OCI-LY1 (cell line): ENCODE measurements around the gene CTDSPL.

Experiments
- H2AFZ ChIP-seq: fragments of 200-600 bp; sonication (generic), shearing (Covaris generic); 2 replicates; pipeline ENCODE4 v1.6.0; 2014; ENCODE audit warnings: antibody characterized with exemption, mild to moderate bottlenecking, low read length
- H3F3A ChIP-seq: fragments of 200-600 bp; sonication (generic), shearing (Covaris generic); 2 replicates; pipeline ENCODE4 v1.6.0; 2014; ENCODE audit warnings: mild to moderate bottlenecking, antibody characterized with exemption, low read length, moderate library complexity; ENCODE audit not compliant: insufficient read depth
- H3K27ac ChIP-seq: fragments of 200-600 bp; sonication (generic); 2 replicates; pipeline ENCODE4 v1.5.1; 2014; ENCODE audit warnings: low read length, mixed run types, mild to moderate bottlenecking, low read depth; ENCODE audit not compliant: poor library complexity, severe bottlenecking
- H3K27me3 ChIP-seq: fragments of 200-600 bp; sonication (generic); 2 replicates; pipeline ENCODE4 v1.6.0; 2014; ENCODE audit warnings: antibody characterized with exemption, mild to moderate bottlenecking, low read length, moderate library complexity; ENCODE audit not compliant: insufficient read depth
- H3K36me3 ChIP-seq: fragments of 200-600 bp; sonication (generic); 2 replicates; pipeline ENCODE4 v1.6.1; 2014; ENCODE audit warnings: mild to moderate bottlenecking, antibody characterized with exemption, low read length, moderate library complexity, mixed read lengths; ENCODE audit not compliant: insufficient read depth
- H3K4me1 ChIP-seq: fragments of 200-600 bp; sonication (generic); 2 replicates; pipeline ENCODE4 v1.5.1; 2014; ENCODE audit warnings: mild to moderate bottlenecking, low read length, moderate library complexity; ENCODE audit not compliant: insufficient read depth, severe bottlenecking
- H3K4me2 ChIP-seq: fragments of 200-600 bp; sonication (generic), shearing (Covaris generic); 2 replicates; pipeline ENCODE4 v1.6.1; 2014; ENCODE audit warnings: low read length
- H3K4me3 ChIP-seq: fragments of 200-600 bp; sonication (generic); 2 replicates; pipeline ENCODE4 v1.5.1; 2014; ENCODE audit warnings: low read length, low read depth, mild to moderate bottlenecking, mixed read lengths; ENCODE audit not compliant: poor library complexity, severe bottlenecking
- H3K79me2 ChIP-seq: fragments of 200-600 bp; shearing (Covaris generic); 2 replicates; pipeline ENCODE4 v1.6.1; 2016; ENCODE audit warnings: mixed run types, low read length, mixed read lengths; ENCODE audit not compliant: insufficient read depth
- H3K9ac ChIP-seq: fragments of 200-600 bp; sonication (generic), shearing (Covaris generic); 2 replicates; pipeline ENCODE4 v1.6.1; 2014; ENCODE audit warnings: mild to moderate bottlenecking, low read length, mixed read lengths
- H3K9me2 ChIP-seq: fragments of 200-600 bp; sonication (generic), shearing (Covaris generic); 2 replicates; pipeline ENCODE4 v1.6.1; 2014; ENCODE audit warnings: low read depth, mild to moderate bottlenecking, low read length, mixed read lengths
- H3K9me3 ChIP-seq: fragments of 200-600 bp; shearing (Covaris generic); 2 replicates; pipeline ENCODE4 v1.6.1; 2014; ENCODE audit warnings: low read length, mixed read lengths
- H4K20me1 ChIP-seq: fragments of 200-600 bp; sonication (generic), shearing (Covaris generic); 2 replicates; pipeline ENCODE4 v1.6.0; 2016; ENCODE audit warnings: mild to moderate bottlenecking, low read length; ENCODE audit not compliant: insufficient read depth
- EZH2 ChIP-seq: fragments of 200-600 bp; sonication (generic), shearing (Covaris generic); IDR thresholded peaks from 2 replicates; pipeline ENCODE4 v1.8.0; 2017; ENCODE audit warnings: borderline replicate concordance, mixed run types, mild to moderate bottlenecking, antibody characterized with exemption, low read length, moderate library complexity, mixed read lengths
- TF ChIP-seq, protein P1 (sequence below): fragments of 200-600 bp; sonication (generic), shearing (Covaris generic); IDR thresholded peaks from 2 replicates; pipeline ENCODE4 v1.5.1; 2017; ENCODE audit warnings: mild to moderate bottlenecking, antibody characterized with exemption, low read length, moderate library complexity, mixed read lengths

The CTDSPL gene

DNA sequence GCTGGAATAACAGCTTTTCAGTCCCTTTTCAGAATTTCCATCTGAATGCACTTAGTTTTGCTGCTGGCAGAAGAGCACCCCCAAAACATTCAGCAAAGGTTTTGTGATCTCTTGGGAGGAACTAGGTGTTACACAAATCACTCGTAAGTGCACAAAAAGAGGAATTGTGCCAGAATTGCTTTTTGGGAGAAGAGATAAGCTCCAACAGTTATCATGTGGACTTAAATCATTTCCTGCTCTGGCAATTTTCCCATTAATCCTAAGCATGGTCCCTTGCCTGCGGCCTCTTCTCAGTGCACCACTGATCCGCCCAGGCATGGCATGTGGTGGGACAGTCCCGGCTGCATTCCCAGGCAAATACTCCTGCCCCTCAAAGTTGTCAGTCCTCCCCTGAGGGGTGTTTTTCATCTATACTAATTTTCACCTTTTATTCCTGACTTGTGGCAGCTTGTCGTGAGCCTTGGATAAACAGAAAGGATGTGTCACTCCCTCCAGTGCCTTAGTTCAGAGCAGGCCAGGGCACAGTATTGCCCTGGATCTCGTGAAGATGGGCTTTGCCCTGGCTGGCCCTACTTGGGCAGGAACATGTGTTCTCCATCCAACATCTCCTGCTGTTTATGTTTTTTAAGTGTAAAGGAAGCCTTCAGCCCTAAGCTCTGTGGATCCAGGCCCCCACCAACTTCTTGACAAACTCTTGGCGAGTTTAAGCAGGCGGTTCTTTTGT is 84.3 kb downstream of the CTDSPL start:
- no peaks in the 10 kb centered on the region for H4K20me1 ChIP-seq
- H3K9ac ChIP-seq, result no peak overlapping the region
- H3K27ac ChIP-seq, result no peak overlapping the region
- no peak overlapping the region for H3K4me3 ChIP-seq
- no peaks in the 10 kb centered on the region for H3F3A ChIP-seq
- H3K36me3 ChIP-seq, result no peaks in the 10 kb centered on the region
- H3K4me1 ChIP-seq, result no peaks in the 10 kb centered on the region
- no peaks in the 10 kb centered on the region for H3K27me3 ChIP-seq
- TF ChIP-seq EZH2, result no peak
- TF ChIP-seq, protein P1, sequence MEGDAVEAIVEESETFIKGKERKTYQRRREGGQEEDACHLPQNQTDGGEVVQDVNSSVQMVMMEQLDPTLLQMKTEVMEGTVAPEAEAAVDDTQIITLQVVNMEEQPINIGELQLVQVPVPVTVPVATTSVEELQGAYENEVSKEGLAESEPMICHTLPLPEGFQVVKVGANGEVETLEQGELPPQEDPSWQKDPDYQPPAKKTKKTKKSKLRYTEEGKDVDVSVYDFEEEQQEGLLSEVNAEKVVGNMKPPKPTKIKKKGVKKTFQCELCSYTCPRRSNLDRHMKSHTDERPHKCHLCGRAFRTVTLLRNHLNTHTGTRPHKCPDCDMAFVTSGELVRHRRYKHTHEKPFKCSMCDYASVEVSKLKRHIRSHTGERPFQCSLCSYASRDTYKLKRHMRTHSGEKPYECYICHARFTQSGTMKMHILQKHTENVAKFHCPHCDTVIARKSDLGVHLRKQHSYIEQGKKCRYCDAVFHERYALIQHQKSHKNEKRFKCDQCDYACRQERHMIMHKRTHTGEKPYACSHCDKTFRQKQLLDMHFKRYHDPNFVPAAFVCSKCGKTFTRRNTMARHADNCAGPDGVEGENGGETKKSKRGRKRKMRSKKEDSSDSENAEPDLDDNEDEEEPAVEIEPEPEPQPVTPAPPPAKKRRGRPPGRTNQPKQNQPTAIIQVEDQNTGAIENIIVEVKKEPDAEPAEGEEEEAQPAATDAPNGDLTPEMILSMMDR, result no peak
- H3K9me3 ChIP-seq, result no peaks in the 10 kb centered on the region
- H3K9me2 ChIP-seq, result no peaks in the 10 kb centered on the region
- H2AFZ ChIP-seq, result no peak overlapping the region
- H3K4me2 ChIP-seq, result no peak overlapping the region
- no peaks in the 10 kb centered on the region for H3K79me2 ChIP-seq

DNA sequence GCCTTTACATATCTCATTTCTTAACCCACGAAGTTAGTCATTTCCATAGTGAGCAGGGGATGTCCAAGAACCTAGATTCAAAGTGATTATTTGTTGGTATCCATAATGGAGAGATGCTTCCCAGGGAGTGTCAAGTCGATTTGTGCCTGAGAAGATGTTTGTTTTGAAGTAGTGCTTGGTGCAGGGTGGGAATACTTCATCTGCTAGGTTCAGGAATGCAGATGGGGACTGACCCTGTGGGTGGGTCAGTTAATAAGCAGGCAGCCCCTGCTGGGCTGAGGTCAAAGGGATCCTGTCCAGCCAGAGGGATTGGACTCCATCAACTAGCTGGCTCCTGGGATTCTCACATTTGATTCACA is 84.8 kb downstream of the CTDSPL start:
- H3K4me3 ChIP-seq, result no peak overlapping the region
- no peaks in the 10 kb centered on the region for H3K4me1 ChIP-seq
- no peak overlapping the region for H3K9ac ChIP-seq
- H3K36me3 ChIP-seq, result no peaks in the 10 kb centered on the region
- H3K27me3 ChIP-seq, result no peaks in the 10 kb centered on the region
- no peaks in the 10 kb centered on the region for H3K9me3 ChIP-seq
- H3K9me2 ChIP-seq, result no peaks in the 10 kb centered on the region
- H3F3A ChIP-seq, result no peaks in the 10 kb centered on the region
- no peak for TF ChIP-seq EZH2
- TF ChIP-seq, protein P1, result no peak
- no peak overlapping the region for H2AFZ ChIP-seq
- no peaks in the 10 kb centered on the region for H4K20me1 ChIP-seq
- H3K4me2 ChIP-seq, result no peak overlapping the region
- no peaks in the 10 kb centered on the region for H3K79me2 ChIP-seq
- H3K27ac ChIP-seq, result no peak overlapping the region

DNA sequence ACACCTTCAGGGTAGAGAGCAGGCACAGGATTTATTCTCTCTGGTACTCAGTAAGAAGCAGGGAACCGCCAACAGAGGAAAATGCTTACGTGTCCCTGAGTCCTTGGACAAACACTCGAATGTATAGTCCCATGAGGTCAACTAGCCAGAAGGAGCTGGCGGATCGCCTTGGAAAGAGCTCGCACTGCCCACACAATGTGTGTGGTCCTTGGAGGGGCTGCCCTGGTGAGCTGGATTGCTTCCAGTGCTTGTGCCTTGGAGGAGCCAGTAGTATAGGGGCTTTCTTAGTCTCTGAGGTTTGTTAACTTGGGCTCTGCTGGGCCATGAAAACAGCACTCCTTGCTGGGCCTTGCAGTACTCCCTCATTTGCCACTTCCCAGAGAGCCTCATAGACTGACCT is 88.2 kb downstream of the CTDSPL start:
- Histone ChIP-seq H3K9ac (no peak overlapping the region), H3K27me3 (no peaks in the 10 kb centered on the region), H3K9me2 (no peaks in the 10 kb centered on the region), H3F3A (no peaks in the 10 kb centered on the region), H4K20me1 (no peaks in the 10 kb centered on the region), H3K4me2 (no peak overlapping the region), H3K27ac (no peak overlapping the region), H3K9me3 (no peaks in the 10 kb centered on the region), H2AFZ (no peak overlapping the region), H3K79me2 (no peaks in the 10 kb centered on the region), H3K4me1 (no peaks in the 10 kb centered on the region), H3K36me3 (no peaks in the 10 kb centered on the region), H3K4me3 (no peak overlapping the region)
- no peak for TF ChIP-seq EZH2
- TF ChIP-seq, protein P1, result no peak
